Measurements from ENCODE around the gene PPFIA4. TPM values are rescaled to one million over a fixed set of nuclear protein-coding genes. Genes with fewer than 3 reads are reported as not detected.

Gene PPFIA4
- total and polyA plus RNA-seq, 4 donors = 11.5 to 51.0 (median 29.2) TPM

DNA sequence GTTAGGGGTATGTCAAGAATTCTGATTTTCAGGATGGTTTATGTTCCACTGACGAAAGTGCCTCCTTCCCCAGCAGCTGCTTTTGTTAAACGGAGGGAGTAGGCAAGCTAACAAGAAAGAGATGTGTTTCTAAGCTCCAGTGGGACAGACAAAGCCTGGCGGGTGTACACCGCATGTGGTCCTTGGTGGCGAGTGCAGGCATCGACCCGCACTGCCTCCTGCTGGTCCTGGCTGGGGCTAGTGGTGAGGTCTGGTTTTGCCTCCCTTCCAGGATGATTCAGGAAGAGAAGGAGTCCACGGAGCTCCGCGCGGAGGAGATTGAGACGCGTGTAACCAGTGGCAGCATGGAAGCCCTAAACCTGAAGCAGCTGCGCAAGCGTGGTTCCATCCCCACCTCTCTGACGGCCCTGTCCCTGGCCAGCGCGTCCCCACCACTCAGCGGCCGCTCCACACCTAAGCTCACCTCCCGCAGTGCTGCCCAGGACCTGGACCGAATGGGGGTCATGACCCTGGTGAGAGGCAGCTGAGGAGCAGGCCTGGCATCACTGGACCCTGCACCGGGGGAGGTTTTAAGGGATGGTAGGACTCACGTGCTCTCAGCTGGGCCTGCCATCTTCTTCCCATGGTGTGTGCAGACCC is 29.0 kb downstream of the PPFIA4 start:
- Histone ChIP-seq H3K4me3 (ENCODE audit: low read depth, low read length) (no peak overlapping the region), H3K9me3 (ENCODE audit: control insufficient read depth, insufficient read depth, low read length) (no peaks in the 10 kb centered on the region), H3K27me3 (ENCODE audit: control insufficient read depth, insufficient read depth, low read length) (no peaks in the 10 kb centered on the region), H3K27ac (ENCODE audit: low read depth, low read length) (no peak overlapping the region), H3K4me1 (ENCODE audit: control insufficient read depth, insufficient read depth, low read length) (peaks cover 21% of the 10 kb centered on the region), H3K36me3 (ENCODE audit: control insufficient read depth, insufficient read depth, low read length) (peaks cover 53% of the 10 kb centered on the region)
- no peak for DNase-seq (ENCODE audit: low read depth in 4 of 6, low spot score in 6 of 6)
- 78% methylated on average over 20 of the region's 24 CpGs for WGBS (ENCODE audit: insufficient coverage)

DNA sequence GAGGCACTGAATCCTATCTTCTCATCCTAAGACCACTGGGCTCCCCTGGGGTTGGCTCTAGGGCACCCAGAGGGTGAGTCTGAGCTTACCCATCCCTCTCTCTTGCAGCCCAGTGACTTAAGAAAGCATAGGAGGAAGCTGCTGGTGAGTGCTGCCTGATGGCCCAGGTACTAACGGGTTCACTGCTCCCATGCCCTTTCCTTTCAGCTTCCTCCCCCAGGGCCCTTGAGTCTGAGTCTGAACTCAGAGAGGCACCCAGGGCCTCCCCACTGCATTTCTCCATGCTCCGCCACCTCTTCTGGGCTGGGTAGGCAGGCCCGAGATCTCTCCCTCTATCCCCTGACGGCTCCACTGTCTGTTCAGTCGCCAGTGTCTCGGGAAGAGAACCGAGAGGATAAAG is 29.7 kb downstream of the PPFIA4 start:
- Histone ChIP-seq H3K27me3 (ENCODE audit: control insufficient read depth, insufficient read depth, low read length) (no peaks in the 10 kb centered on the region), H3K36me3 (ENCODE audit: control insufficient read depth, insufficient read depth, low read length) (peaks cover 58% of the 10 kb centered on the region)

DNA sequence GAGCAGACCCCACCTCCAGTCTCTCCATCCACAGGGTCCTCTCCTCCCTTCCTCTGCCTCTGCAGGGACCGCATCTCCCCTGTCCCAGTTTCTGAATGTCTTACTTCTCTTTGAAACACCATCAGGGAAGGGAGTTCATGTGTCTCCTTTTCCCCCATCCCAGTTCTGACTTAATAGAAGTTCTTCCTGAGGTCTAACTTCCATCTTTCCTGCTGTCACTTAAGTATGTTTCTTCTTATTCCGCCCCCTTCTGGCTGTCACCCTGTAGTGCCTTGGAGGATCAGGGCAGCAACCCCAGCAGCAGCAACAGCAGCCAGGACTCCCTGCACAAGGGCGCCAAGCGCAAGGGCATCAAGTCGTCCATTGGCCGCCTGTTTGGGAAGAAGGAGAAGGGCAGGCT is 30.2 kb downstream of the PPFIA4 start:
- Histone ChIP-seq H3K27me3 (ENCODE audit: control insufficient read depth, insufficient read depth, low read length) (no peaks in the 10 kb centered on the region), H3K36me3 (ENCODE audit: control insufficient read depth, insufficient read depth, low read length) (peaks cover 62% of the 10 kb centered on the region), H3K9me3 (ENCODE audit: control insufficient read depth, insufficient read depth, low read length) (no peaks in the 10 kb centered on the region), H3K4me3 (ENCODE audit: low read depth, low read length) (no peak overlapping the region), H3K4me1 (ENCODE audit: control insufficient read depth, insufficient read depth, low read length) (peaks cover 19% of the 10 kb centered on the region), H3K27ac (ENCODE audit: low read depth, low read length) (no peak overlapping the region)
- DNase-seq (ENCODE audit: low read depth in 4 of 6, low spot score in 6 of 6) = no peak
- WGBS (ENCODE audit: insufficient coverage) = 96% methylated on average over 6 of the region's 6 CpGs

More for the DNA sequence above, 29.7 kb downstream of the PPFIA4 start:
- Histone ChIP-seq H3K4me1 (ENCODE audit: control insufficient read depth, insufficient read depth, low read length) (peaks cover 21% of the 10 kb centered on the region), H3K9me3 (ENCODE audit: control insufficient read depth, insufficient read depth, low read length) (no peaks in the 10 kb centered on the region), H3K4me3 (ENCODE audit: low read depth, low read length) (no peak overlapping the region), H3K27ac (ENCODE audit: low read depth, low read length) (no peak overlapping the region)
- 78% methylated on average over 4 of the region's 7 CpGs for WGBS (ENCODE audit: insufficient coverage)
- DNase-seq (ENCODE audit: low read depth in 4 of 6, low spot score in 6 of 6) = no peak

DNA sequence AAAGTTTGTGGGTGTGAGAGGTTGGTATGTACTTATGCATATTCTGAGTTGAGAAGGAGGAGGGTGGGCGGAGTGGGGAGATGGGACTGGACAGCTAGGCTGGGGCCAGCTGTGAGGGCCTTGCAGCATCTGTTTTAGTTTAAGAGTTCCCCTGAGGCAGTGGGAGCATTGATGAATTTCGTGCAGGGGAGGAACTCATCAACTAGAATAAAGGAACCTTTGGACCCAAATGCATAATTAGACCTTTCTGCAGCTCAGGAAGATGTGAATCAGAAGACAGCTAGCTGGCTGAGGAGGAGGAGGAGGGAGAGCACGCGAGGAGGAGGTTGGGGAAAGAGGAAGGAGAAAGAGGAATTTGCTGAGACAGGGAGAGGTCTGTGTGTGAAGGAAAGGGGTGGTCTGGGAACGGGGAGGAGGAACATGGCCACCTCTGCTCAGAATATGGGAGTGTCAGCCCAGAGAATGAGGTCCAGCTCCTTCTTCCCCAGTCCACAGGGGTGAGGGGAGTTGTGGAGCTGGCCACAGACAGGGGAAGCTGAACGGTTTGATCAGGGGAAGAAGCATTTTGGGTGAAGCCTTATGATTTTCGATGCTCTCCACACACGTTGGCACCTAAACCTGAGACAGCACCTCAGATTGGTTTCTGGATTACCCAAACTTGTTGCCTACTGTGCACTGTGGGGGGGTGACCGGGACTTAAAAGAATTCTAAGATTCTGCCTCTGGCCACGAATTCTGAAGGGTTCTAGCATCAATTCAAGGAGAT is 31.8 kb downstream of the PPFIA4 start:
- H3K9me3 ChIP-seq (ENCODE audit: control insufficient read depth, insufficient read depth, low read length) = no peaks in the 10 kb centered on the region
- H3K4me1 ChIP-seq (ENCODE audit: control insufficient read depth, insufficient read depth, low read length) = peaks cover 12% of the 10 kb centered on the region
- H3K4me3 ChIP-seq (ENCODE audit: low read depth, low read length) = no peak overlapping the region
- H3K27me3 ChIP-seq (ENCODE audit: control insufficient read depth, insufficient read depth, low read length) = no peaks in the 10 kb centered on the region
- H3K27ac ChIP-seq (ENCODE audit: low read depth, low read length) = no peak overlapping the region
- no peak for DNase-seq (ENCODE audit: low read depth in 4 of 6, low spot score in 6 of 6)
- 61% methylated on average over 9 of the region's 10 CpGs for WGBS (ENCODE audit: insufficient coverage)
- peaks cover 58% of the 10 kb centered on the region for H3K36me3 ChIP-seq (ENCODE audit: control insufficient read depth, insufficient read depth, low read length)

DNA sequence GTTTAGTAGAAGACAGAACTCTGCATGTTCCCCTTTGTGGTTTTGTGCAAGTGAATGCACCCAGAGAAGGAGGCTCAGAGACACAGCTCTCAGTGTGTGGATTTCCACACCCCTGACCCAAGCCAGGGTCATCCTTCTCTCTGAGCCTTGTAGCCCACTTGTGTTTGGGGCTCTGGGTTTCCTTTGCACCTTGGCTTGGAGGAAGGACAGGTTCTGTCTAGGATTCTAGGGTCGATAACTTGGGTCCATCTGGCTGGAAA is 32.3 kb downstream of the PPFIA4 start:
- H3K27ac ChIP-seq (ENCODE audit: low read depth, low read length) = no peak overlapping the region
- peaks cover 12% of the 10 kb centered on the region for H3K4me1 ChIP-seq (ENCODE audit: control insufficient read depth, insufficient read depth, low read length)
- WGBS (ENCODE audit: insufficient coverage) = 100% methylated on average over 1 of the region's 1 CpG
- H3K36me3 ChIP-seq (ENCODE audit: control insufficient read depth, insufficient read depth, low read length) = peaks cover 59% of the 10 kb centered on the region
- DNase-seq (ENCODE audit: low read depth in 4 of 6, low spot score in 6 of 6) = no peak
- no peak overlapping the region for H3K4me3 ChIP-seq (ENCODE audit: low read depth, low read length)
- H3K9me3 ChIP-seq (ENCODE audit: control insufficient read depth, insufficient read depth, low read length) = no peaks in the 10 kb centered on the region
- H3K27me3 ChIP-seq (ENCODE audit: control insufficient read depth, insufficient read depth, low read length) = no peaks in the 10 kb centered on the region

DNA sequence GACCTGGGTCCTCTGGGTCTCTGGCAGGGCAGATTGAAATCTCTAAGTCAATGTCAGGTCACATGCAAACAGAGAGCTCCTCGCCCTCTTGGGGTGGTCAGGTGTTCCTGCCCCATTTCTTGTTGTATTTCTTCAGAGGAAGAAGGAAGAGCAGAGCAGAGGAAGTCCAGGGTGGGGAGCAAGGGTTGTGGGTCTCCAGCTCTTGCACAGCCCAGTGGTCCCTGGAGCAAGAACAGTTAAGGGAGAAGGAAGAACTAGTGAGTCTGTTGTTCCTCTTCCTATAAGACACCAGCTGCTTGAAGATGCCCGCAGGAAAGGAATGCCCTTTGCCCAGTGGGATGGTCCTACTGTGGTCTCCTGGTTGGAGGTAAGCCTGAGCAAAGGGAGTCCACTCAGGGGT is 33.2 kb downstream of the PPFIA4 start:
- WGBS (ENCODE audit: insufficient coverage) = 86% methylated on average over 2 of the region's 2 CpGs
- Histone ChIP-seq H3K36me3 (ENCODE audit: control insufficient read depth, insufficient read depth, low read length) (peaks cover 60% of the 10 kb centered on the region), H3K27ac (ENCODE audit: low read depth, low read length) (no peak overlapping the region), H3K4me3 (ENCODE audit: low read depth, low read length) (no peak overlapping the region), H3K4me1 (ENCODE audit: control insufficient read depth, insufficient read depth, low read length) (peaks cover 14% of the 10 kb centered on the region), H3K27me3 (ENCODE audit: control insufficient read depth, insufficient read depth, low read length) (no peaks in the 10 kb centered on the region), H3K9me3 (ENCODE audit: control insufficient read depth, insufficient read depth, low read length) (no peaks in the 10 kb centered on the region)
- DNase-seq (ENCODE audit: low read depth in 4 of 6, low spot score in 6 of 6) = no peak

DNA sequence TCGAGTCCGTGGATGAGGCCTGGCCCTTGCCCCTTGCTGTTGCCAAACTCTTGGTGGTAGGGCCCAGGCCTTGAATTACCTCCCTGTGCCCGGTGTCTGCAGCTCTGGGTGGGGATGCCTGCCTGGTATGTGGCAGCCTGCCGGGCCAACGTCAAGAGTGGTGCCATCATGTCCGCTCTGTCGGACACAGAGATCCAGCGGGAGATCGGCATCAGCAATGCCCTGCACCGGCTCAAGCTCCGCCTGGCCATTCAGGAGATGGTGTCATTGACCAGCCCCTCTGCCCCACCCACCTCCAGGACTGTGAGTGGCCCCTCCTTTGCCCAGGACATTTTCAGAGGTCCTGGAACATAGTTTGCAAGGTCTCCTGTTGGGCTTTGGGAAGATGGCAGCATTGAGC is 33.8 kb downstream of the PPFIA4 start:
- H3K4me1 ChIP-seq (ENCODE audit: control insufficient read depth, insufficient read depth, low read length) = peaks cover 19% of the 10 kb centered on the region
- WGBS (ENCODE audit: insufficient coverage) = 94% methylated on average over 11 of the region's 11 CpGs
- H3K9me3 ChIP-seq (ENCODE audit: control insufficient read depth, insufficient read depth, low read length) = no peaks in the 10 kb centered on the region
- H3K4me3 ChIP-seq (ENCODE audit: low read depth, low read length) = no peak overlapping the region
- no peak for DNase-seq (ENCODE audit: low read depth in 4 of 6, low spot score in 6 of 6)
- no peaks in the 10 kb centered on the region for H3K27me3 ChIP-seq (ENCODE audit: control insufficient read depth, insufficient read depth, low read length)
- H3K36me3 ChIP-seq (ENCODE audit: control insufficient read depth, insufficient read depth, low read length) = peaks cover 61% of the 10 kb centered on the region
- no peak overlapping the region for H3K27ac ChIP-seq (ENCODE audit: low read depth, low read length)

DNA sequence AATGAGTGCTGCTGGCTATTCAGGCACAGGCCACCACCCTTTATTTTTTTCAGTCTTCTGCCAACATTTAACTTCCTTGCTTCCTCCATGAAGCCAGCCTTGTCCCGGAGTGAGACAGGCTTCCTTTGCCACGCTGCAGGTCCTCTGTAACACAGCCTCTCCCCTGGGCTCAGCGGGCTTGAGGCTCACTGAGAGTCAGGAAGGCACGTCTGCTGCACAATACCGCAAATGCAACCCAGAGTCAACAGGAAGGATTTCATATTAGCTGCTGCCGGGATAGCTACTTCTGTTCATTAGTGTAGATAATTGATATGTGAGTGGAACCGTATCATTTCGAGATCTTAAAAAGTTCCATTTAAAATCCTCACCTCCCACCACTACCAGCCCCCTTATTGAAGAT is 37.0 kb downstream of the PPFIA4 start:
- Histone ChIP-seq H3K27me3 (ENCODE audit: control insufficient read depth, insufficient read depth, low read length) (no peaks in the 10 kb centered on the region), H3K27ac (ENCODE audit: low read depth, low read length) (no peak overlapping the region), H3K36me3 (ENCODE audit: control insufficient read depth, insufficient read depth, low read length) (peaks cover 53% of the 10 kb centered on the region), H3K4me3 (ENCODE audit: low read depth, low read length) (no peak overlapping the region), H3K4me1 (ENCODE audit: control insufficient read depth, insufficient read depth, low read length) (peaks cover 16% of the 10 kb centered on the region), H3K9me3 (ENCODE audit: control insufficient read depth, insufficient read depth, low read length) (no peaks in the 10 kb centered on the region)
- no peak for DNase-seq (ENCODE audit: low read depth in 4 of 6, low spot score in 6 of 6)
- WGBS (ENCODE audit: insufficient coverage) = 91% methylated on average over 5 of the region's 8 CpGs

DNA sequence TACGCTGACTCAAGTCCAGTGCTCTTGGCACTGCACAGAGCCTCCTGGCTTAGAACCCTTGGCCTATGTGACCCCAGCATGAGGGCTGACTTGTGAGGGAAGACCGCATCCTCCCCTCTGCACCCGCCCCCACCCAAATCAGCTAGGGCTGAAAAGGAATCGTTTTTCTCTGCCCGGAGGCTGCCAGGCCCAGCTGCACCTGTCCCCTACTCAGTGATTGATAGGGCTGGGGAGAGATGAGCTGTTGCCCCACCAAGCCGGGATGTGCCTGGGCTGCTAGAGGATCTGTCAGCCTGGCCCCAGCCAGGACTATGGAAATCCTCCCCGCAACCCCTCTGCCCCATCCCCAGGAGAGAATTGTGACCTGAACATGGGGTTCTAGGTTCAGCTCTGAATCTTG is 38.9 kb downstream of the PPFIA4 start:
- Histone ChIP-seq H3K4me3 (ENCODE audit: low read depth, low read length) (no peak overlapping the region), H3K27ac (ENCODE audit: low read depth, low read length) (no peak overlapping the region)

DNA sequence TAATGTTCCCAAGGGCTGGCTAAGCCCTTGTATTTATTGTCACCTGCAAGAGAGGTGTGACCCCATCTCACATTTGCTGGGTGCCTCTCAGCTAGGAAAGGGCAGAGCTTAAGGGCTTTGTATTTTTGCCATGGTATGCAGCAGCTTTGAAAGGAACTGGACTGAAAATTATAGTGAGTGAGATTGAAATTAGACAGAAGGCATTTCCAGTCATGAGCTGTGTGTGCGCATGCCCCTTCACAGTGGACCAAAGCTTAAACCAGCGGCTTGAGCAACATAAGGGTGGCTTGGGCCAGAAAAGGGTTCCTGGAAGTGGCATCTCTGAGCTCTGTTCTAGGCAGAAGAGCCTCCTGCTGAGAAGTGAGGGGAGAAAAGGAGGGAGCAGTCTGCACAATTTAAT is 39.7 kb downstream of the PPFIA4 start:
- peaks cover 21% of the 10 kb centered on the region for H3K4me1 ChIP-seq (ENCODE audit: control insufficient read depth, insufficient read depth, low read length)
- no peak overlapping the region for H3K4me3 ChIP-seq (ENCODE audit: low read depth, low read length)
- peaks cover 37% of the 10 kb centered on the region for H3K36me3 ChIP-seq (ENCODE audit: control insufficient read depth, insufficient read depth, low read length)
- no peaks in the 10 kb centered on the region for H3K9me3 ChIP-seq (ENCODE audit: control insufficient read depth, insufficient read depth, low read length)
- no peak for DNase-seq (ENCODE audit: low read depth in 4 of 6, low spot score in 6 of 6)
- 57% methylated on average over 2 of the region's 2 CpGs for WGBS (ENCODE audit: insufficient coverage)
- H3K27ac ChIP-seq (ENCODE audit: low read depth, low read length) = no peak overlapping the region
- H3K27me3 ChIP-seq (ENCODE audit: control insufficient read depth, insufficient read depth, low read length) = no peaks in the 10 kb centered on the region

More for the DNA sequence above, 38.9 kb downstream of the PPFIA4 start:
- Histone ChIP-seq H3K36me3 (ENCODE audit: control insufficient read depth, insufficient read depth, low read length) (peaks cover 43% of the 10 kb centered on the region), H3K27me3 (ENCODE audit: control insufficient read depth, insufficient read depth, low read length) (no peaks in the 10 kb centered on the region), H3K4me1 (ENCODE audit: control insufficient read depth, insufficient read depth, low read length) (peaks cover 21% of the 10 kb centered on the region), H3K9me3 (ENCODE audit: control insufficient read depth, insufficient read depth, low read length) (no peaks in the 10 kb centered on the region)
- 90% methylated on average over 1 of the region's 7 CpGs for WGBS (ENCODE audit: insufficient coverage)
- DNase-seq (ENCODE audit: low read depth in 4 of 6, low spot score in 6 of 6) = no peak
